WTC11 (cell line): ENCODE data around the gene CES3. TPM values are rescaled to one million over a fixed set of nuclear protein-coding genes. Genes with fewer than 3 reads are reported as not detected.

Experiments used
- ATAC-seq: fragments of 200-7000 bp; cut with Tn5 transposase; 2 replicates; pipeline ENCODE4 v1.10.0; 2021; ENCODE audit warnings: mild to moderate bottlenecking, moderate library complexity
- CTCF ChIA-PET: fragments of 300-600 bp; sonication (Branson Sonifier 250); formaldehyde crosslinking; loops from one replicate; lab custom pipeline; 2021; ENCODE audit warnings: antibody characterized with exemption; lab: Charles Lee
- POLR2A ChIA-PET: fragments of 350-600 bp; sonication (Branson Sonifier 250); formaldehyde crosslinking; loops from one replicate; lab custom pipeline; 2021; ENCODE audit warnings: antibody characterized with exemption; lab: Charles Lee
- DNase-seq: peaks from one replicate; pipeline ENCODE4 v3.0.0; 2021; ENCODE audit warnings: low spot score
- H3K27ac Mint-ChIP-seq: 2 replicates; pipeline ENCODE4 v1.8.0; 2021; ENCODE audit warnings: mixed read lengths
- H3K27me3 Mint-ChIP-seq: 2 replicates; pipeline ENCODE4 v1.8.0; 2021; ENCODE audit warnings: low read depth, mild to moderate bottlenecking, moderate library complexity, mixed read lengths
- H3K36me3 Mint-ChIP-seq: 2 replicates; pipeline ENCODE4 v1.8.0; 2021; ENCODE audit warnings: mixed read lengths
- H3K4me1 Mint-ChIP-seq: 2 replicates; pipeline ENCODE4 v1.8.0; 2022; ENCODE audit warnings: mixed read lengths
- H3K4me3 Mint-ChIP-seq: 2 replicates; pipeline ENCODE4 v1.8.0; 2021; ENCODE audit warnings: mild to moderate bottlenecking, moderate library complexity, mixed read lengths
- H3K9me3 Mint-ChIP-seq: 2 replicates; pipeline ENCODE4 v1.8.0; 2021; ENCODE audit warnings: mixed read lengths
- AFF4 ChIP-seq: sonication (generic); formaldehyde crosslinking; IDR thresholded peaks from 2 replicates; pipeline ENCODE4 v1.8.1; 2023; ENCODE audit warnings: mild to moderate bottlenecking, missing genetic modification reagents, borderline replicate concordance
- ARID4B ChIP-seq: sonication (generic); formaldehyde crosslinking; IDR thresholded peaks from 2 replicates; pipeline ENCODE4 v1.8.0; 2023; ENCODE audit warnings: missing genetic modification reagents, mild to moderate bottlenecking, borderline replicate concordance
- ATF3 ChIP-seq: sonication (generic); formaldehyde crosslinking; conservative IDR thresholded peaks from 2 replicates; pipeline ENCODE4 v1.8.1; 2022; ENCODE audit warnings: mild to moderate bottlenecking, missing genetic modification reagents
- CBFB ChIP-seq: sonication (generic); formaldehyde crosslinking; IDR thresholded peaks from 2 replicates; pipeline ENCODE4 v1.8.1; 2022; ENCODE audit warnings: mild to moderate bottlenecking, low read depth, missing genetic modification reagents
- CREB1 ChIP-seq: sonication (generic); formaldehyde crosslinking; IDR thresholded peaks from 2 replicates; pipeline ENCODE4 v1.8.0; 2023; ENCODE audit warnings: mild to moderate bottlenecking, missing genetic modification reagents
- E2F4 ChIP-seq: sonication (generic); formaldehyde crosslinking; IDR thresholded peaks from 2 replicates; pipeline ENCODE4 v1.8.1; 2022; ENCODE audit warnings: low read depth, mild to moderate bottlenecking, moderate library complexity, missing genetic modification reagents, borderline replicate concordance
- FOXP1 ChIP-seq: sonication (generic); formaldehyde crosslinking; IDR thresholded peaks from 2 replicates; pipeline ENCODE4 v1.8.0; 2022; ENCODE audit warnings: missing genetic modification reagents, mild to moderate bottlenecking, moderate library complexity, borderline replicate concordance
- HMGA2 ChIP-seq: fragments of 250-450 bp; sonication (Bioruptor Pico); IDR thresholded peaks from 2 replicates; pipeline ENCODE4 v1.4.0; 2021; ENCODE audit warnings: mild to moderate bottlenecking, moderate library complexity
- NR3C1 ChIP-seq: sonication (generic); formaldehyde crosslinking; conservative IDR thresholded peaks from 2 replicates; pipeline ENCODE4 v1.8.1; 2023; ENCODE audit warnings: low read depth, mild to moderate bottlenecking, missing genetic modification reagents
- PRRX2 ChIP-seq: fragments of 250-450 bp; sonication (Bioruptor Pico); IDR thresholded peaks from 2 replicates; pipeline ENCODE4 v1.8.0; 2021; ENCODE audit warnings: mild to moderate bottlenecking
- TEAD4 ChIP-seq: sonication (generic); formaldehyde crosslinking; IDR thresholded peaks from 2 replicates; pipeline ENCODE4 v1.8.0; 2022; ENCODE audit warnings: mild to moderate bottlenecking, missing genetic modification reagents
- ZNF317 ChIP-seq: sonication (generic); formaldehyde crosslinking; IDR thresholded peaks from 2 replicates; pipeline ENCODE4 v1.8.1; 2023; ENCODE audit warnings: low read depth, mild to moderate bottlenecking, moderate library complexity, missing genetic modification reagents, borderline replicate concordance
- ZNF423 ChIP-seq: fragments of 250-450 bp; sonication (Bioruptor Pico); IDR thresholded peaks from 2 replicates; pipeline ENCODE4 v2.1.2; 2022; ENCODE audit warnings: mild to moderate bottlenecking, moderate library complexity
- ZNF425 ChIP-seq: fragments of 250-450 bp; sonication (Bioruptor Pico); conservative IDR thresholded peaks from 2 replicates; pipeline ENCODE4 v1.9.0; 2021; ENCODE audit warnings: mild to moderate bottlenecking
- ZNF532 ChIP-seq: fragments of 250-450 bp; sonication (Bioruptor Pico); IDR thresholded peaks from 2 replicates; pipeline ENCODE4 v1.9.0; 2021; ENCODE audit warnings: mild to moderate bottlenecking, borderline replicate concordance
- total RNA-seq: library from RNA; stranded (reverse); gene quantifications from 3 replicates; pipeline ENCODE4 v1.2.3, GENCODE V29; 2021
- TF ChIP-seq, protein P1 (sequence below): sonication (generic); formaldehyde crosslinking; IDR thresholded peaks from 2 replicates; pipeline ENCODE4 v1.8.1; 2023; ENCODE audit warnings: mild to moderate bottlenecking, missing genetic modification reagents, moderate library complexity
- TF ChIP-seq, protein P2 (sequence below): sonication (generic); formaldehyde crosslinking; IDR thresholded peaks from 2 replicates; pipeline ENCODE4 v1.8.0; 2022; ENCODE audit warnings: mild to moderate bottlenecking, missing genetic modification reagents

The CES3 gene
- total RNA-seq, 1 experiment from 2014 or later: 3.3 TPM

- TF ChIP-seq ARID4B: no peak
- no peak for TF ChIP-seq PRRX2 (CRISPR knock-in tag)
- TF ChIP-seq TEAD4 (CRISPR knock-in tag): no peak
- no peak for TF ChIP-seq CBFB (CRISPR knock-in tag)
- TF ChIP-seq HMGA2 (CRISPR knock-in tag): no peak
- TF ChIP-seq, protein P1, sequence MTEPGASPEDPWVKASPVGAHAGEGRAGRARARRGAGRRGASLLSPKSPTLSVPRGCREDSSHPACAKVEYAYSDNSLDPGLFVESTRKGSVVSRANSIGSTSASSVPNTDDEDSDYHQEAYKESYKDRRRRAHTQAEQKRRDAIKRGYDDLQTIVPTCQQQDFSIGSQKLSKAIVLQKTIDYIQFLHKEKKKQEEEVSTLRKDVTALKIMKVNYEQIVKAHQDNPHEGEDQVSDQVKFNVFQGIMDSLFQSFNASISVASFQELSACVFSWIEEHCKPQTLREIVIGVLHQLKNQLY: no peak
- TF ChIP-seq FOXP1 (CRISPR knock-in tag): no peak
- no peak for TF ChIP-seq E2F4
- no peak for TF ChIP-seq ZNF423
- no peak for TF ChIP-seq ATF3
- no peak for TF ChIP-seq NR3C1 (CRISPR knock-in tag)
- TF ChIP-seq CREB1: no peak
- TF ChIP-seq, protein P2, sequence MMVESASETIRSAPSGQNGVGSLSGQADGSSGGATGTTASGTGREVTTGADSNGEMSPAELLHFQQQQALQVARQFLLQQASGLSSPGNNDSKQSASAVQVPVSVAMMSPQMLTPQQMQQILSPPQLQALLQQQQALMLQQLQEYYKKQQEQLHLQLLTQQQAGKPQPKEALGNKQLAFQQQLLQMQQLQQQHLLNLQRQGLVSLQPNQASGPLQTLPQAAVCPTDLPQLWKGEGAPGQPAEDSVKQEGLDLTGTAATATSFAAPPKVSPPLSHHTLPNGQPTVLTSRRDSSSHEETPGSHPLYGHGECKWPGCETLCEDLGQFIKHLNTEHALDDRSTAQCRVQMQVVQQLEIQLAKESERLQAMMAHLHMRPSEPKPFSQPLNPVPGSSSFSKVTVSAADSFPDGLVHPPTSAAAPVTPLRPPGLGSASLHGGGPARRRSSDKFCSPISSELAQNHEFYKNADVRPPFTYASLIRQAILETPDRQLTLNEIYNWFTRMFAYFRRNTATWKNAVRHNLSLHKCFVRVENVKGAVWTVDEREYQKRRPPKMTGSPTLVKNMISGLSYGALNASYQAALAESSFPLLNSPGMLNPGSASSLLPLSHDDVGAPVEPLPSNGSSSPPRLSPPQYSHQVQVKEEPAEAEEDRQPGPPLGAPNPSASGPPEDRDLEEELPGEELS (CRISPR knock-in tag): no peak
These were observed 54.3 kb downstream of the CES3 start (continued) for GRCh38 chr16:67015313-67015731.

- CTCF ChIA-PET: interaction anchor here (0.5 to 3.3 kb wide), 8 partner anchors 12 to 269 kb away, joined by 3 to 51 read pairs (median 22); partner anchors contain the start of genes B3GNT9, CBFB, CES3 and FBXL8
- Mint-ChIP-seq H3K27ac (no peak overlapping the region), H3K27me3 (peaks cover 53% of the 10 kb centered on the region), H3K36me3 (no peaks in the 10 kb centered on the region), H3K4me3 (no peak overlapping the region), H3K9me3 (no peaks in the 10 kb centered on the region), H3K4me1 (no peaks in the 10 kb centered on the region)
- DNase-seq (no peak), ATAC-seq (no peak)
- POLR2A ChIA-PET: no interaction called here
- TF ChIP-seq ZNF532 (no peak), ZNF317 (no peak), AFF4 (CRISPR knock-in tag) (no peak), HMGA2 (CRISPR knock-in tag) (no peak), TEAD4 (CRISPR knock-in tag) (no peak), ZNF425 (no peak)
These were observed 55.1 kb downstream of the CES3 start for GRCh38 chr16:67016143-67016542.
